Activated naive CD8-positive, alpha-beta T cell treated with anti-CD3 and anti-CD28 coated beads, Interleukin-2, amount 50 U/mL, for 24 hours (primary cell): Measurements from ENCODE around the gene HECW1.

ENCODE experiments used
- ATAC-seq: fragments of 150-1000 bp; cut with Tn5 transposase; one replicate; pipeline ENCODE4 v1.10.0; 2021
- DNase-seq: peaks from one replicate; pipeline ENCODE4 v3.0.0; 2021
- H3K27ac Mint-ChIP-seq: one replicate; pipeline ENCODE4 v1.8.0; 2021; ENCODE audit warnings: mild to moderate bottlenecking, mixed read lengths
- H3K27me3 Mint-ChIP-seq: one replicate; pipeline ENCODE4 v1.8.0; 2021; ENCODE audit warnings: mixed read lengths
- H3K36me3 Mint-ChIP-seq: one replicate; pipeline ENCODE4 v1.8.0; 2021; ENCODE audit warnings: low read depth, mixed read lengths
- H3K4me1 Mint-ChIP-seq: one replicate; pipeline ENCODE4 v1.8.0; 2021; ENCODE audit warnings: mixed read lengths
- H3K4me3 Mint-ChIP-seq: one replicate; pipeline ENCODE4 v1.8.0; 2021; ENCODE audit warnings: mild to moderate bottlenecking, moderate library complexity, mixed read lengths
- H3K9me3 Mint-ChIP-seq: one replicate; pipeline ENCODE4 v1.8.0; 2021; ENCODE audit warnings: mixed read lengths

Gene HECW1

DNA sequence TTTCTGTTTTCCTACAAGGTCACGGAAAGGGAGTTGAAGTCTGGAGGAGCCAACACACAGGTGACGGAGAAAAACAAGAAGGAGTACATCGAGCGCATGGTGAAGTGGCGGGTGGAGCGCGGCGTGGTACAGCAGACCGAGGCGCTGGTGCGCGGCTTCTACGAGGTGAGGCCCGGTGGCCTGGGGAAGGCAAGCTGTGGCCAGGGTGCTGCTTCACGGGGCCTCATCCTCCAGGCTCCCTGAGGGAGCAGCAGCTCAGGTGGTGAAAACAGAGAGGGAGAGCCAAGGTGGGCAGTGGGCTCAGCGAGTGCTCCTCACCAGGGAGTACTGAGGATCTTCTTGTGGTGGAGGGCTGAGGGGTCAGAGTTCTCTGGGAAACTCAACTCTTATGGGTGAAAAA lies 438.0 kb downstream of the HECW1 start:
- Mint-ChIP-seq H3K4me3 (no peak overlapping the region), H3K36me3 (no peaks in the 10 kb centered on the region), H3K9me3 (no peaks in the 10 kb centered on the region), H3K27ac (no peak overlapping the region), H3K27me3 (peaks cover 8% of the 10 kb centered on the region), H3K4me1 (peaks cover 15% of the 10 kb centered on the region)
- ATAC-seq (no peak), DNase-seq (no peak)

DNA sequence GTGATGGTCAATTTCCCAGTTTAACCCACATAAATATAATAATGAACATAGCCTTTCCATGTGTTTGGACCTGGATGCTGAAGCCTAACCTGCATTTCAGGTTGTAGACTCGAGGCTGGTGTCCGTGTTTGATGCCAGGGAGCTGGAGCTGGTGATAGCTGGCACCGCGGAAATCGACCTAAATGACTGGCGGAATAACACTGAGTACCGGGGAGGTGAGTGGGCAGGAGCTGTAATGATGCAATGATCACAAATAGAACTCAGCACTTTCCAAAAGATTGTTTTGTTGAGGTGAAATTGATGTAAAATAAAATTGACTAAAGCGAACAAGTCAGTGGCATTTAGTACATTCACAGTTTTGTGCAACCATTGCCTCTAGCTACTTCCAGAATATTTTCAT lies 439.7 kb downstream of the HECW1 start:
- no peak for DNase-seq
- ATAC-seq, result no peak
- no peaks in the 10 kb centered on the region for H3K9me3 Mint-ChIP-seq

DNA sequence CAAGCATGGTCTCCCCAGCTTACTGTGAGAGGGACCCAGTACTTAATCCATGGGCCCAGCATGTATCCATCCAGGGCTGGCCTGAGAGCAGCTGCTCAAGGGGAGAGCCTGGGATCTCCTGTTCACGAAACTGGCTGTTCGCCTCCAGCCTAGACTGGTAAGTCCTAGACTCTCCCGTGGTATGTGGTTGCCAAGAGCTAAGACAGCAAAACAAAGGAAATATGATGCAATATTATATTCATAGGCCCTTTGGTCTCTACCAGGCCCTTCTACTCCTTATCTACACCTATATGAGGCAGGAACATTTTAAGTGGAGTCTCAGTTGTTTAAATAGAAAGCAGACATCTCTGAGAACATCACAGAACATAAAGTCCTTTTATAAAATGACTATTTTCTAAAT lies 441.6 kb downstream of the HECW1 start:
- DNase-seq, result no peak

More for the DNA sequence above, 439.7 kb downstream of the HECW1 start:
- Mint-ChIP-seq H3K36me3 (no peaks in the 10 kb centered on the region), H3K27me3 (peaks cover 7% of the 10 kb centered on the region), H3K27ac (no peak overlapping the region), H3K4me3 (no peak overlapping the region), H3K4me1 (peaks cover 15% of the 10 kb centered on the region)

DNA sequence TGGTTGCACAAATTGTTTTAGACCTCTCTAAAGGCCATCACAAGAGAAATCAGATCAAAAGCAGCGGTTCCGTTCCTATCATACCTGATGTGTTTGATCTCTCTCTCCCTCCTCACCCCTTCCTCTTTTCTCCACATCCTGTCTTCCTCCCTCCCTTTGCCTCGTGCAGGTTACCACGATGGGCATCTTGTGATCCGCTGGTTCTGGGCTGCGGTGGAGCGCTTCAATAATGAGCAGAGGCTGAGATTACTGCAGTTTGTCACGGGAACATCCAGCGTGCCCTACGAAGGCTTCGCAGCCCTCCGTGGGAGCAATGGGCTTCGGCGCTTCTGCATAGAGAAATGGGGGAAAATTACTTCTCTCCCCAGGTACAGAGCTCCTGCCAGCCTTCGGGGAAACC lies 442.0 kb downstream of the HECW1 start:
- Mint-ChIP-seq H3K27ac (no peak overlapping the region), H3K9me3 (no peaks in the 10 kb centered on the region), H3K4me3 (no peak overlapping the region)

More for the DNA sequence above, 441.6 kb downstream of the HECW1 start:
- peak; percentile 73 for ATAC-seq
- H3K9me3 Mint-ChIP-seq, result no peaks in the 10 kb centered on the region
- H3K27me3 Mint-ChIP-seq, result peaks cover 7% of the 10 kb centered on the region
- H3K36me3 Mint-ChIP-seq, result no peaks in the 10 kb centered on the region
- peaks cover 15% of the 10 kb centered on the region for H3K4me1 Mint-ChIP-seq
- no peak overlapping the region for H3K27ac Mint-ChIP-seq
- H3K4me3 Mint-ChIP-seq, result no peak overlapping the region

DNA sequence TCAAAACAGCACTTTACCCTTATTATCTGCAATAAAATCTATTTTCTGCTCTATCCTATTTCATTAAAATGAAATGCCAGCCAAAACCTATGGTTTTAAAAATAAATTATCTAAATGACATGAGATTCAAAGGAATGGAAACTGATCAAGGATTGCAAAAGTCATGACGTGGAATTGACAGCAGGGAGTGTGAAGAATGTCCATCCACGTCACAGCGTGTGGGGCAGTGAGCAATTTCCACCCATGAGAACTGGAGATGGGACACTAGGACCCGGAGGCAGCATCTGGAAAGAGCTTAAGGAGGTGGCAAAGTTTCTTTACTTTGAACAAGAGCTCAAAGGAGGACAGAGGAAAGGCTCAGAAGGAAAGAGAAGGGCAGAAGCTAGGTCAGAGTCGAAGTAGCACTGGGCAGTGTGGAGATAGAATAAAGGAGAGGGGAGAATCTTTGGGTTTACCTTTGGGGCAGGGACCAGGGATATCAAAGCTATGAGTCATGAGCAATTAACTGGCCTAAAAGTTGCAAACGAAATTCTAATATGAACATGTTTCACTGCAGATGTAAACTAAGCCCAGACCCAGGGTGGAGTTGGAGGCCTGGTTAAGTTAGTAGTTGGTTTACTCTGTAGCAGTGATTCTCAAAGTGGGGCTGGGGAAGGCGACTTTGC lies 445.5 kb downstream of the HECW1 start:
- Mint-ChIP-seq H3K4me1 (peaks cover 15% of the 10 kb centered on the region), H3K4me3 (no peak overlapping the region), H3K27ac (no peak overlapping the region), H3K27me3 (peaks cover 7% of the 10 kb centered on the region), H3K36me3 (no peaks in the 10 kb centered on the region), H3K9me3 (no peaks in the 10 kb centered on the region)
- no peak for DNase-seq
- no peak for ATAC-seq

More for the DNA sequence above, 442.0 kb downstream of the HECW1 start:
- Mint-ChIP-seq H3K27me3 (peaks cover 7% of the 10 kb centered on the region), H3K36me3 (no peaks in the 10 kb centered on the region), H3K4me1 (peaks cover 15% of the 10 kb centered on the region)
- DNase-seq (no peak), ATAC-seq (no peak)

DNA sequence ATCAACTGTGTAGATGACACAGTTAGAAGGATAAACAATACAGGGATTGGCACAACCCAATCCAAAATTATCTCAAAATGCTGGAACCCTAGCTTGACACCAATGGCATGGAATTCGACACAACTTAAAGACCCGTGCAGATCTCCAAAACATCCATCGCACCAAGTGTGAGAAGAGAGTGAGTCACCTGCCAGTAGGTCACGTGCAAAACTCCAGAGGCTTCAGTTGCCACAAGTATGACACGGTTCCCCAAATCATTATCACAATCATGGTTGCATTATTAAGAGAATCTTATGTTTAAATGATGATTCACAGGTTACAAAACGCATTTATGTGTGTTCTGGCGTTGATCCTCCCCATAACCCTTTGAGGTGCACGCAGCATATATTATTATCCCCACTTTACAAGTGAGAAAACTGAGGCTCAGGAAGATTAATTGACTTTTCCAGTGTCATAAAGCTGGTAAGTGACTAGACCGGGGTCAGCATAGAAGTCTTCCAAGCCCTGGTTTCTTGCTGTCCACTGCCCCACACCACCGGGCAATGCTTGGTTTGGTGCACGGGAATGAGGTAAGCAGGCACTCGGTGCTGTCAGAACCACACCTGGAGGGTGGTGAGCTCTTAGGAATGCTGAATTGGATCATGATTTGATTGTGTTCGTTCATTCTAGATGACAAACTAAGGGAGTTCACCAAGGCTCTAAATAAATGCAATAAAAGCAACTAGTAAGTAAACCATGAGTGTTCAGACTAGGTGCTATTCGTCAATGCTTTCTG lies 446.9 kb downstream of the HECW1 start:
- Mint-ChIP-seq H3K9me3 (no peaks in the 10 kb centered on the region), H3K4me1 (peaks cover 6% of the 10 kb centered on the region), H3K4me3 (no peak overlapping the region), H3K36me3 (no peaks in the 10 kb centered on the region), H3K27me3 (peaks cover 7% of the 10 kb centered on the region), H3K27ac (no peak overlapping the region)
- DNase-seq (no peak), ATAC-seq (no peak)

DNA sequence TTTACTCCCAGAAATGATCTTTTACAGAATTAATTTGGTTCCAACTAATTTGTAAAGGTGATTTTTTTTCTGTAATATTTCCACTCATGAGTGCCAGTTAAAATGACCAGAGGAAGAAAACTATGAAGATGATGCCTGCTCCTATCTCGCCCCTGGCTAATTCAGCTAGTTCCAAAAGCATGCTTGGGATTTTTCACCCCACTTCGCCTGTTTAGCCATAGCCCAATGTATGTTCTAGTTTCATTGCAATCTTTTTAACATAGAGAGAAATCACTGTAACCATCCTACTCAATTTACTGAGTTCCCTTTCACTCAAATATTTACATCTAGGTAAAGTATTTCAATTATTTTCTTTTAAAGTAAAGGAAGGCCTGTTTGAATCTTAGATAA lies 447.5 kb downstream of the HECW1 start:
- DNase-seq (no peak), ATAC-seq (no peak)
- no peaks in the 10 kb centered on the region for H3K9me3 Mint-ChIP-seq
- H3K27me3 Mint-ChIP-seq, result peaks cover 5% of the 10 kb centered on the region
- no peak overlapping the region for H3K27ac Mint-ChIP-seq
- H3K4me1 Mint-ChIP-seq, result peaks cover under 1% of the 10 kb centered on the region
- no peak overlapping the region for H3K4me3 Mint-ChIP-seq
- no peaks in the 10 kb centered on the region for H3K36me3 Mint-ChIP-seq

DNA sequence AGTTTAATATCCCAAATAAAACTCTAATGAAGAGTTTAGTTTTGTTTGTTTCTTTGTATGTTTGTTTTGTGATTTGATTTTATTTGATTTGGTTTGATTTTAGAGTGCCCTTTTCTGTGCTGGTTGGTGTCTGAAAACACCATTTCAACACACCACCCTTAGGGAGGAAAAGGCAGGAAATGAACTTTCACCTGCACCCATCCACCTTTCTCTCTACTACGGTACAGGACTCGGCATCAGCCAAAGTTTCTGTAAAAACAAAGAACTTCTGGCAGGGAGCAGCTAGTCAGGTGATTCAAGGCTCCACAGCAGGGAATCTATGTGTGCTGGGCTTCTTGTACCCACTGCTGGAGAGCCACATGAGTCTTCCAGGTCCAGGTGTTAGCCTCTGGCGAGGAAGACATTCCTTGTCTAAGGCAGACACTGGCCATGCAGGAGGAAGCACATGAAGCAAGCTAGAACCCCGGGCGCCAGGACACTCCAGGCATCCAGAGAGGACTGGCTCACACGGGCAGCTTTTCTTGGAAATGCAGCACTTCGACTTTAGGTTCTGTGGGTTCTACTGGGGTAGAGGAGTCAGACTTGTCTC lies 448.4 kb downstream of the HECW1 start:
- Mint-ChIP-seq H3K4me3 (no peak overlapping the region), H3K9me3 (no peaks in the 10 kb centered on the region), H3K36me3 (no peaks in the 10 kb centered on the region), H3K4me1 (no peaks in the 10 kb centered on the region), H3K27ac (no peak overlapping the region), H3K27me3 (peaks cover 5% of the 10 kb centered on the region)
- ATAC-seq (no peak), DNase-seq (no peak)

DNA sequence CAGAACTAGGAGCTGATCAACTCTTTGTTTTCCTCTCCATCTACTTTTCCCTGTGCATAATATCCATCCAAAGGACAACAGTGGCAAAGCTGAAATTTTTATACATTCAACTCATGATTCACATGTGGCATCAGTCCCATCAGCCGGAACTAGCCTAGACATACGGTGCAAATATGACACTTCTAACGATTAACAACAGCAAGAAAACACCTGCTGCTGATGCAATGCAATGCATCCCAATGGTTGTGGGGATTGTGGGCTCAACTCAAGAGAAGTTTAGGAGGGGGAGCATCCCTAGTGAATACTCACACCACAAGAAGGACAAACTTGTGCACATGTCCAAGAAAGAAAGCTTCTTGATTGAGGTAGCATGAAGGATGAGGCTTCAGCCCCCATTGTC lies 449.9 kb downstream of the HECW1 start:
- DNase-seq, result no peak
- ATAC-seq, result no peak
- H3K27ac Mint-ChIP-seq, result no peak overlapping the region
- peaks cover 2% of the 10 kb centered on the region for H3K27me3 Mint-ChIP-seq
- no peaks in the 10 kb centered on the region for H3K4me1 Mint-ChIP-seq
- no peaks in the 10 kb centered on the region for H3K9me3 Mint-ChIP-seq
- H3K36me3 Mint-ChIP-seq, result no peaks in the 10 kb centered on the region
- H3K4me3 Mint-ChIP-seq, result no peak overlapping the region

DNA sequence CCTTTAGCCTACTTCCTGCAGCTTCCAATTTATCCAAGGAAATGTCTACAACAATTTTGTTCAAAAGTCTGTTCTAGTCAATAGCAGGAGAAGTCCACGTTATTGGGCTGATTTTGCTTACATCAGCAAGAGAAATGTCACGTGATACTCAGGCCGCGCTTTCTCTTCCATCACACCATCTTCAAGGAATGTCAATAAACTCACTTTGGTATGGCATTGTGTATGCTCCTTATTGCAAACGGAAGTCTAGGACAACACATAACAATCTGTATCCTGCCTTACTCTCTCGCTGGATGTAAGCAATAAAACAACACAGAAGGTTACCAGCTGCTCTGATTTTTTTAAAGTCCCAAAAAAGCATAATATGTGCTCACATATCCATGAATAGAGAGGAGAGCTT lies 453.3 kb downstream of the HECW1 start:
- peaks cover 17% of the 10 kb centered on the region for H3K4me1 Mint-ChIP-seq
- no peaks in the 10 kb centered on the region for H3K9me3 Mint-ChIP-seq
- no peak overlapping the region for H3K27ac Mint-ChIP-seq
- ATAC-seq (no peak), DNase-seq (no peak)
- peaks cover 2% of the 10 kb centered on the region for H3K27me3 Mint-ChIP-seq
- no peak overlapping the region for H3K4me3 Mint-ChIP-seq
- H3K36me3 Mint-ChIP-seq, result no peaks in the 10 kb centered on the region

DNA sequence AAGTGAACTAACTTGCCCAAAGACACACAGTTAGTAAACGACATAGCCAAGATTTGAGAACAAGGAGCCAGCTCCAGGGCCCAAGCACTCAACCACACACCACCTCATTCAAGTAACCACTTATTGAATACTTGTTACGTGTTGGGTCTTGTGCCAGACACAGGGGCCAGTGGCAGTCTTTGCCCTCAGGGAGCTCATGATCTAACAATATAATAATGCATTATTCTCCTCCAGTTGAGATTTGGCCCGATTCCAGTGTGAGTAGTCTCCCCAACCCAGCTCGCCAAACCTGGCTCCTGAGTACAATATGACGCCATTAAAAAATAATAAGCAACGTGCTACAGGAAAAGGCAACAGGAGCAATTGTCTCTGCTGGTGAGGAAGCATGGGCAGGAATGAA lies 456.1 kb downstream of the HECW1 start:
- no peak for DNase-seq
- H3K4me3 Mint-ChIP-seq, result no peak overlapping the region

DNA sequence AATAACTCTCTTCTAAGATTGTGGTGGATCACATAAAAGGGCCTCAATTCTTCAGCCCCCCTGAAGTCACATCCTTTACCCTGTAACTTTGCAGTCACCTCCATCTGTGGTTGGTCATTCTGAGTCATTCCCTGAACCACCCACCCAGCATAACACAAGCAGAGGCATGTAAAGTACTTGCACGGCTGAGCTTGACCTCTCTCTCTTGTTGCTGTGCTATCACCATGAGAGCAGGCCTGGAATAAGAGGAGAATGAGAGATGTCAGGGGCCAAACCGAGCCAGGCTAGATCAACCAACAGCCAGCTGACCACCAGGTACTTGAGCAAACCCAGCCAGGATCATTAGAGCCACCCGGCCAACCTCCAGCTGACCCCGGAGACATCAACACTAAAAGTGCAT lies 457.0 kb downstream of the HECW1 start:
- ATAC-seq, result peak; percentile 84

More for the DNA sequence above, 456.1 kb downstream of the HECW1 start:
- Mint-ChIP-seq H3K36me3 (no peaks in the 10 kb centered on the region), H3K4me1 (peaks cover 33% of the 10 kb centered on the region), H3K27me3 (peaks cover 2% of the 10 kb centered on the region), H3K27ac (no peak overlapping the region), H3K9me3 (no peaks in the 10 kb centered on the region)
- ATAC-seq, result no peak

DNA sequence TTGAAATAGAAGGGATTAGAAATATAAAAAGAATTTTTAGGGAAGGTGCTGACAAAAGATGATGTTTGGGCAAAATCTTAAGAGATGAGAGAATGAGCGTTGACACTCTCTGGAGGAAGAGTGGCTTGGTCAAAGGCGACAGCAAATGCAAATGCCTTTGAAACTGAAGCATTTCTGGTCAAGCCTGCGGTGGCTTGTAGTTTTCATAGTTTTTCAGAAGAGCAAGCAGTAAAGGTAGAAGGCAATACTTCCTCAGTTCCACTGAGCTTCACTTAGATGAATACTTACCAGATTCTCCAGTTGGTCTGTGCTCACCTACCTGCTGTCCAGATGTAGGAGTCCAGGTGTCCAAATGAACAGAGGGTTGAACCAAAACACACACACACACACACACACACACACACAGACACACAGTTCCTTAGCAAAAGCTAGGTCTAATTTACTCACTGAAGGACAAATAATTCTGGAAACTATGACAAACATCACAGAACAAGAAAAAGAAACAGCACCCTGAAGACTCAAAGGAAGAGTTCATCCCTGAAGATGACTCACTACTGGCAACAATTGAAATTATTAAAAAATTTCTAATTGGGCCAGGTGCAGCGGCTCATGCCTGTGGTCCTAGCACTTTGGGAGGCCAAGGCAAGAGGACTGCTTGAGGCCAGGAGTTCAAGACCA lies 458.4 kb downstream of the HECW1 start:
- DNase-seq, result no peak
- Mint-ChIP-seq H3K9me3 (no peaks in the 10 kb centered on the region), H3K27ac (no peak overlapping the region), H3K27me3 (no peaks in the 10 kb centered on the region), H3K4me3 (no peak overlapping the region), H3K36me3 (no peaks in the 10 kb centered on the region), H3K4me1 (peaks cover 33% of the 10 kb centered on the region)
- ATAC-seq, result no peak

More for the DNA sequence above, 457.0 kb downstream of the HECW1 start:
- peak overlapping the region; percentile 7 for H3K27ac Mint-ChIP-seq
- H3K4me1 Mint-ChIP-seq, result peaks cover 33% of the 10 kb centered on the region
- H3K4me3 Mint-ChIP-seq, result no peak overlapping the region
- no peaks in the 10 kb centered on the region for H3K9me3 Mint-ChIP-seq
- no peak for DNase-seq
- H3K27me3 Mint-ChIP-seq, result peaks cover 2% of the 10 kb centered on the region
- H3K36me3 Mint-ChIP-seq, result no peaks in the 10 kb centered on the region

DNA sequence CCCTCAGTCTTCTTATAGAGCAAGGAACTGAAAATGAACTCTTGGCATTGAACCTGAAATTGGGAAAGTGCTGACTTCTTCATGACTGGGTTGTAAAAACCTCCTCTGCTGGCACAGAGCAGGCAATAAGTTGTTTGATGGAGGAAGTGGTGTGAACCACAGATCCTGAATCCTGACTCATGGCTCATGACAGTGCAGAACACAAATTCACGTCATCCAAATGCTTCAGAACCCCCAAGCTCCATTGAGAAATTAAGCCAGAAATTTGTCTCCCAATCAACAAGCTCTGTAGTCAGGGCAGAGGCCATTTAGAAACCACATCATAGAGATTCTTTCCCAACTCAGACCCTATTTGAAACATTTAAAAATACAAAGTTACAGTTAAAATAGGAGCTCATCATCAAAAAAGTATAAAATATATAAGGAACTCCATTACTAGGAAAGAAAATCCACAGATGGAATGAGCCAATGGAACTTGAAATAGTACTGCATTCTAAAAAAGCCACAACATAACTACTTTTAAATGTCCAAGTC lies 460.1 kb downstream of the HECW1 start:
- DNase-seq, result no peak
- H3K4me1 Mint-ChIP-seq, result peaks cover 33% of the 10 kb centered on the region
- H3K27ac Mint-ChIP-seq, result peak overlapping the region; percentile 52
- no peaks in the 10 kb centered on the region for H3K36me3 Mint-ChIP-seq
- ATAC-seq, result peak; percentile 71
- H3K27me3 Mint-ChIP-seq, result no peaks in the 10 kb centered on the region
- peak overlapping the region; percentile 7 for H3K4me3 Mint-ChIP-seq
- H3K9me3 Mint-ChIP-seq, result no peaks in the 10 kb centered on the region
